ENCODE measurements around the gene IGSF8. TPM values are rescaled to one million over a fixed set of nuclear protein-coding genes. Genes with fewer than 3 reads are reported as not detected.
"Not testable (repeated sequence)": the region's sequence is repeated elsewhere in the genome, so short reads cannot be mapped to it uniquely, and the experiment has no call there.

Gene IGSF8
- total and polyA plus RNA-seq, 5 experiments from 2014 or later, result 40.2 to 74.5 (median 67.9) TPM

- Mint-ChIP-seq H3K4me1 (no peaks in the 10 kb centered on the region), H3K36me3 (no peaks in the 10 kb centered on the region), H3K4me3 (no peak overlapping the region), H3K27me3 (peaks cover 0 to 3% (median 1%) of the 10 kb centered on the region in 5 donors), H3K27ac (no peak overlapping the region), H3K9me3 (no peaks in the 10 kb centered on the region)
- no peak for ATAC-seq
- POLR2A ChIA-PET, result no interaction called here
- no peak for DNase-seq
These were observed 24.6 kb upstream of the IGSF8 start for GRCh38 chr1:160122978-160123495.

GRCh38 chr1:160121388-160121787, 23.0 kb upstream of the IGSF8 start:
- no peak for ATAC-seq
- Mint-ChIP-seq H3K4me3 (no peak overlapping the region), H3K27me3 (peaks cover 3 to 14% (median 5%) of the 10 kb centered on the region in 5 donors), H3K36me3 (no peaks in the 10 kb centered on the region), H3K27ac (no peak overlapping the region), H3K9me3 (no peaks in the 10 kb centered on the region), H3K4me1 (no peaks in the 10 kb centered on the region)
- POLR2A ChIA-PET, result no interaction called here
- no peak for DNase-seq

- H3K36me3 Mint-ChIP-seq, result no peaks in the 10 kb centered on the region
- peaks cover 3 to 17% (median 7%) of the 10 kb centered on the region in 5 donors for H3K27me3 Mint-ChIP-seq
- no peaks in the 10 kb centered on the region for H3K9me3 Mint-ChIP-seq
- no peaks in the 10 kb centered on the region for H3K4me1 Mint-ChIP-seq
- H3K27ac Mint-ChIP-seq, result peak overlapping the region in 1 of 10 donors; percentile 27
- POLR2A ChIA-PET, result no interaction called here
- ATAC-seq (no peak), DNase-seq (no peak)
- no peak overlapping the region for H3K4me3 Mint-ChIP-seq
These were observed 22.4 kb upstream of the IGSF8 start for GRCh38 chr1:160120797-160121196.

- Mint-ChIP-seq H3K27ac (no peak overlapping the region), H3K27me3 (peaks cover 5 to 24% (median 12%) of the 10 kb centered on the region in 5 donors), H3K4me3 (no peak overlapping the region), H3K4me1 (no peaks in the 10 kb centered on the region), H3K9me3 (no peaks in the 10 kb centered on the region), H3K36me3 (no peaks in the 10 kb centered on the region)
- POLR2A ChIA-PET, result interaction anchor here (0.7 kb wide), 1 partner anchor 1298 kb away, joined by 3 read pairs; no protein-coding TSS in a partner anchor
- DNase-seq, result no peak
- no peak for ATAC-seq
These were observed 20.5 kb upstream of the IGSF8 start for GRCh38 chr1:160118928-160119327.

GRCh38 chr1:160117709-160118183, 19.3 kb upstream of the IGSF8 start:
- Mint-ChIP-seq H3K4me1 (peaks cover 0 to under 1% (median 0%) of the 10 kb centered on the region in 4 donors), H3K27ac (peak overlapping the region in 1 of 10 donors; percentile 53), H3K4me3 (no peak overlapping the region), H3K9me3 (no peaks in the 10 kb centered on the region), H3K36me3 (no peaks in the 10 kb centered on the region), H3K27me3 (peaks cover 5 to 27% (median 12%) of the 10 kb centered on the region in 5 donors)
- DNase-seq, result no peak
- POLR2A ChIA-PET, result interaction anchor here (1.0 kb wide), 1 partner anchor 10 kb away, joined by 3 read pairs; no protein-coding TSS in a partner anchor
- ATAC-seq, result no peak

GRCh38 chr1:160117300-160117699, 18.9 kb upstream of the IGSF8 start:
- Mint-ChIP-seq H3K4me3 (no peak overlapping the region), H3K36me3 (no peaks in the 10 kb centered on the region), H3K27ac (no peak overlapping the region), H3K4me1 (peaks cover 0 to 2% (median 0%) of the 10 kb centered on the region in 4 donors), H3K9me3 (no peaks in the 10 kb centered on the region), H3K27me3 (peaks cover 5 to 31% (median 12%) of the 10 kb centered on the region in 5 donors)
- DNase-seq (no peak), ATAC-seq (no peak)
- POLR2A ChIA-PET, result interaction anchor here (1.0 kb wide), 1 partner anchor 9 kb away, joined by 3 read pairs; no protein-coding TSS in a partner anchor

GRCh38 chr1:160116283-160117147, 18.1 kb upstream of the IGSF8 start:
- Mint-ChIP-seq H3K9me3 (no peaks in the 10 kb centered on the region), H3K27ac (peak overlapping the region in 2 of 10 donors; percentile 27 to 28), H3K27me3 (peaks cover 5 to 31% (median 12%) of the 10 kb centered on the region in 5 donors), H3K4me3 (no peak overlapping the region), H3K36me3 (no peaks in the 10 kb centered on the region), H3K4me1 (peaks cover 0 to 2% (median 0%) of the 10 kb centered on the region in 4 donors)
- POLR2A ChIA-PET, result interaction anchor here (1.0 kb wide), 1 partner anchor 8 kb away, joined by 3 read pairs; no protein-coding TSS in a partner anchor
- DNase-seq, result no peak
- no peak for ATAC-seq

- H3K4me1 Mint-ChIP-seq, result peaks cover 0 to 2% (median 0%) of the 10 kb centered on the region in 4 donors
- peak within 1 kb of the TSS in 1 of 10 donors; percentile 27 for H3K27ac Mint-ChIP-seq
These were observed 17.3 kb upstream of the IGSF8 start, which contains the start of gene ATP1A2 for GRCh38 chr1:160115545-160116282. Gene ATP1A2 (plus strand): TSS chr1:160115759. CDS start chr1:160115862, 103 bp downstream.

GRCh38 chr1:160114085-160114484, 15.7 kb upstream of the IGSF8 start:
- no peaks in the 10 kb centered on the region for H3K36me3 Mint-ChIP-seq
- no peaks in the 10 kb centered on the region for H3K9me3 Mint-ChIP-seq
- POLR2A ChIA-PET, result no interaction called here
- ATAC-seq (no peak), DNase-seq (no peak)
- no peak overlapping the region for H3K27ac Mint-ChIP-seq
- no peak overlapping the region for H3K4me3 Mint-ChIP-seq
- peaks cover 5 to 31% (median 12%) of the 10 kb centered on the region in 5 donors for H3K27me3 Mint-ChIP-seq
- peaks cover 0 to 2% (median under 1%) of the 10 kb centered on the region in 4 donors for H3K4me1 Mint-ChIP-seq

More at GRCh38 chr1:160115545-160116282, 17.3 kb upstream of the IGSF8 start, which contains the start of gene ATP1A2:
- POLR2A ChIA-PET, result no interaction called here
- no peak within 1 kb of the TSS for H3K4me3 Mint-ChIP-seq
- peaks cover 5 to 31% (median 12%) of the 10 kb centered on the region in 5 donors for H3K27me3 Mint-ChIP-seq
- no peaks in the 10 kb centered on the region for H3K36me3 Mint-ChIP-seq
- DNase-seq (no peak), ATAC-seq (no peak)
- H3K9me3 Mint-ChIP-seq, result no peaks in the 10 kb centered on the region

GRCh38 chr1:160113407-160113806, 15.0 kb upstream of the IGSF8 start:
- ATAC-seq (no peak), DNase-seq (no peak)
- Mint-ChIP-seq H3K36me3 (no peaks in the 10 kb centered on the region), H3K4me3 (no peak overlapping the region), H3K4me1 (peaks cover 0 to 6% (median 2%) of the 10 kb centered on the region in 4 donors), H3K9me3 (no peaks in the 10 kb centered on the region), H3K27ac (peak overlapping the region in 1 of 10 donors; percentile 26), H3K27me3 (peaks cover 8 to 31% (median 12%) of the 10 kb centered on the region in 5 donors)
- POLR2A ChIA-PET, result no interaction called here

GRCh38 chr1:160112357-160112756, 13.9 kb upstream of the IGSF8 start:
- Mint-ChIP-seq H3K27ac (peak overlapping the region in 1 of 10 donors; percentile 41), H3K4me1 (peaks cover 0 to 6% (median 2%) of the 10 kb centered on the region in 4 donors), H3K9me3 (no peaks in the 10 kb centered on the region), H3K4me3 (no peak overlapping the region), H3K36me3 (no peaks in the 10 kb centered on the region), H3K27me3 (peaks cover 8 to 30% (median 10%) of the 10 kb centered on the region in 5 donors)
- POLR2A ChIA-PET, result no interaction called here
- no peak for DNase-seq
- ATAC-seq, result no peak

- H3K9me3 Mint-ChIP-seq, H3K36me3 Mint-ChIP-seq, DNase-seq, ATAC-seq, H3K4me1 Mint-ChIP-seq, POLR2A ChIA-PET, H3K27ac Mint-ChIP-seq, H3K4me3 Mint-ChIP-seq: not testable (repeated sequence)
- peaks cover 4 to 24% (median 8%) of the 10 kb centered on the region in 5 donors for H3K27me3 Mint-ChIP-seq
These were observed 13.0 kb upstream of the IGSF8 start for GRCh38 chr1:160111462-160111861.

Measured in naive thymus-derived CD8-positive, alpha-beta T cell (primary cell).